SK-N-SH treated with all-trans-retinoic acid at 6 μM for 48 hours (cell line): ENCODE measurements around the gene CRYM.

Experiments used
- ARNTL ChIP-seq: fragments of 450-650 bp; formaldehyde crosslinking; IDR thresholded peaks from 2 replicates; pipeline ENCODE4 v1.5.0; 2020; ENCODE audit warnings: low read depth, mild to moderate bottlenecking, moderate library complexity, borderline replicate concordance
- CREB5 ChIP-seq: fragments of 250-450 bp; sonication (Bioruptor Pico); IDR thresholded peaks from 2 replicates; pipeline ENCODE4 v1.5.1; 2020; ENCODE audit warnings: low read depth, mild to moderate bottlenecking, moderate library complexity
- GLIS3 ChIP-seq: fragments of 250-450 bp; sonication (Bioruptor Pico); IDR thresholded peaks from 2 replicates; pipeline ENCODE4 v1.5.0; 2020; ENCODE audit warnings: mild to moderate bottlenecking, moderate library complexity
- ISL1 ChIP-seq: fragments of 250-450 bp; sonication (Bioruptor Pico); IDR thresholded peaks from 2 replicates; pipeline ENCODE4 v2.1.2; 2022; ENCODE audit warnings: mild to moderate bottlenecking, moderate library complexity
- OSR1 ChIP-seq: fragments of 250-450 bp; sonication (Bioruptor Pico); IDR thresholded peaks from 2 replicates; pipeline ENCODE4 v1.8.0; 2022; ENCODE audit warnings: moderate library complexity, mild to moderate bottlenecking, inconsistent platforms
- PATZ1 ChIP-seq: fragments of 250-450 bp; sonication (Bioruptor Pico); IDR thresholded peaks from 2 replicates; pipeline ENCODE4 v1.8.0; 2020; ENCODE audit warnings: mild to moderate bottlenecking, moderate library complexity, borderline replicate concordance
- PPARA ChIP-seq: fragments of 250-450 bp; sonication (Bioruptor Pico); IDR thresholded peaks from 2 replicates; pipeline ENCODE4 v1.5.0; 2020; ENCODE audit warnings: mild to moderate bottlenecking, borderline replicate concordance
- RARB ChIP-seq: fragments of 250-450 bp; sonication (Bioruptor Pico); IDR thresholded peaks from 2 replicates; pipeline ENCODE4 v1.8.0; 2021; ENCODE audit warnings: mild to moderate bottlenecking, moderate library complexity
- TCF4 ChIP-seq: fragments of 250-450 bp; sonication (Bioruptor Pico); IDR thresholded peaks from 2 replicates; pipeline ENCODE4 v1.8.0; 2021; ENCODE audit warnings: mild to moderate bottlenecking, moderate library complexity, borderline replicate concordance
- ZFP3 ChIP-seq: fragments of 250-450 bp; sonication (Bioruptor Pico); IDR thresholded peaks from 2 replicates; pipeline ENCODE4 v1.5.0; 2020; ENCODE audit warnings: mild to moderate bottlenecking, moderate library complexity
- ZNF8 ChIP-seq: fragments of 450-650 bp; formaldehyde crosslinking; IDR thresholded peaks from 2 replicates; pipeline ENCODE4 v1.5.0; 2020; ENCODE audit warnings: mild to moderate bottlenecking, moderate library complexity

- TF ChIP-seq ARNTL (CRISPR knock-in tag) (no peak), RARB (CRISPR knock-in tag) (no peak), PATZ1 (no peak), CREB5 (no peak), ISL1 (peak; percentile 76), TCF4 (no peak), PPARA (CRISPR knock-in tag) (no peak), GLIS3 (no peak), ZNF8 (no peak), OSR1 (CRISPR knock-in tag) (no peak), ZFP3 (CRISPR knock-in tag) (no peak)
These were observed 7.2 kb upstream of the CRYM start for GRCh38 chr16:21285314-21285713.
